Measurements from ENCODE around the gene AASS. TPM values are rescaled to one million over a fixed set of nuclear protein-coding genes. Genes with fewer than 3 reads are reported as not detected.

Gene AASS
- total RNA-seq, 1 experiment from 2014 or later, result 15.6 TPM

- no peak for TF ChIP-seq CTCF (IDR thresholded peaks at IDR 0.05; ENCODE audit: unreplicated experiment)
- POLR2A ChIA-PET, result no interaction called here
- Mint-ChIP-seq H3K27me3 (ENCODE audit: insufficient read depth, unreplicated experiment) (no peaks in the 10 kb centered on the region), H3K36me3 (ENCODE audit: insufficient read depth, unreplicated experiment) (peaks cover 2% of the 10 kb centered on the region), H3K4me1 (ENCODE audit: insufficient read depth, unreplicated experiment) (peaks cover 8% of the 10 kb centered on the region), H3K4me3 (ENCODE audit: unreplicated experiment) (no peak overlapping the region), H3K27ac (ENCODE audit: low read depth, unreplicated experiment) (no peak overlapping the region), H3K9me3 (ENCODE audit: unreplicated experiment) (no peaks in the 10 kb centered on the region)
- no TSS peak for BruUV-seq (replicated peaks)
- intact Hi-C loops (cut with micrococcal nuclease), result no loop called here
- no peak for DNase-seq (ENCODE audit: unreplicated experiment)
- CTCF ChIA-PET, result no interaction called here
Measured at GRCh38 chr7:122148878-122149277, 4.8 kb upstream of the AASS start.

GRCh38 chr7:122148081-122148480 lies 4.0 kb upstream of the AASS start:
- Mint-ChIP-seq H3K27ac (ENCODE audit: low read depth, unreplicated experiment) (no peak overlapping the region), H3K27me3 (ENCODE audit: insufficient read depth, unreplicated experiment) (no peaks in the 10 kb centered on the region), H3K9me3 (ENCODE audit: unreplicated experiment) (no peaks in the 10 kb centered on the region), H3K4me3 (ENCODE audit: unreplicated experiment) (no peak overlapping the region), H3K4me1 (ENCODE audit: insufficient read depth, unreplicated experiment) (peaks cover 11% of the 10 kb centered on the region), H3K36me3 (ENCODE audit: insufficient read depth, unreplicated experiment) (peaks cover 5% of the 10 kb centered on the region)
- BruUV-seq (replicated peaks), result no TSS peak
- TF ChIP-seq CTCF (IDR thresholded peaks at IDR 0.05; ENCODE audit: unreplicated experiment), result no peak
- intact Hi-C loops (cut with micrococcal nuclease), result no loop called here
- no peak for DNase-seq (ENCODE audit: unreplicated experiment)
- ChIA-PET POLR2A (interaction anchor here (0.5 kb wide), 1 partner anchor 42 kb away, joined by 3 read pairs; no protein-coding TSS in a partner anchor), CTCF (no interaction called here)

GRCh38 chr7:122145937-122146645 lies 2.0 kb upstream of the AASS start:
- no TSS peak for BruUV-seq (replicated peaks)
- ChIA-PET POLR2A (no interaction called here), CTCF (interaction anchor here (0.5 to 0.6 kb wide), 2 partner anchors 909 to 1071 kb away, joined by 3 to 4 read pairs; no protein-coding TSS in a partner anchor)
- H3K4me1 Mint-ChIP-seq (ENCODE audit: insufficient read depth, unreplicated experiment), result peaks cover 23% of the 10 kb centered on the region
- no peaks in the 10 kb centered on the region for H3K9me3 Mint-ChIP-seq (ENCODE audit: unreplicated experiment)
- no peaks in the 10 kb centered on the region for H3K27me3 Mint-ChIP-seq (ENCODE audit: insufficient read depth, unreplicated experiment)
- no peak overlapping the region for H3K4me3 Mint-ChIP-seq (ENCODE audit: unreplicated experiment)
- intact Hi-C loops (cut with micrococcal nuclease), result no loop called here
- no peak overlapping the region for H3K27ac Mint-ChIP-seq (ENCODE audit: low read depth, unreplicated experiment)
- TF ChIP-seq CTCF (IDR thresholded peaks at IDR 0.05; ENCODE audit: unreplicated experiment), result no peak
- peaks cover 5% of the 10 kb centered on the region for H3K36me3 Mint-ChIP-seq (ENCODE audit: insufficient read depth, unreplicated experiment)
- DNase-seq (ENCODE audit: unreplicated experiment), result no peak

- H3K4me1 Mint-ChIP-seq (ENCODE audit: insufficient read depth, unreplicated experiment), result peaks cover 28% of the 10 kb centered on the region
- intact Hi-C loops (cut with micrococcal nuclease), result no loop called here
- POLR2A ChIA-PET, result interaction anchor here (0.5 to 2.5 kb wide), 8 partner anchors 9 to 538 kb away, joined by 3 to 12 read pairs (median 6); no protein-coding TSS in a partner anchor
Measured at GRCh38 chr7:122143376-122143750, 686 bp downstream of the AASS start.

More at GRCh38 chr7:122143376-122143750, 686 bp downstream of the AASS start:
- Mint-ChIP-seq H3K27ac (ENCODE audit: low read depth, unreplicated experiment) (peak overlapping the region; percentile 90), H3K4me3 (ENCODE audit: unreplicated experiment) (peak overlapping the region; percentile 92), H3K36me3 (ENCODE audit: insufficient read depth, unreplicated experiment) (peaks cover 5% of the 10 kb centered on the region), H3K9me3 (ENCODE audit: unreplicated experiment) (no peaks in the 10 kb centered on the region), H3K27me3 (ENCODE audit: insufficient read depth, unreplicated experiment) (no peaks in the 10 kb centered on the region)
- TF ChIP-seq CTCF (IDR thresholded peaks at IDR 0.05; ENCODE audit: unreplicated experiment), result no peak
- peak; percentile 27 for DNase-seq (ENCODE audit: unreplicated experiment)
- CTCF ChIA-PET, result interaction anchor here (0.6 to 1.0 kb wide), 3 partner anchors 58 to 1531 kb away, joined by 3 read pairs; no protein-coding TSS in a partner anchor
- TSS peak; percentile 26 for BruUV-seq (replicated peaks)

All from MCF 10A (cell line).